Smooth muscle cell (in vitro differentiated cells): ENCODE data around the gene NAA60. TPM values are rescaled to one million over a fixed set of nuclear protein-coding genes. Genes with fewer than 3 reads are reported as not detected.

Source experiments
- DNase-seq: peaks from one replicate; lab custom pipeline; 2025; ENCODE audit not compliant: unreplicated experiment; lab: John Stamatoyannopoulos, UW
- H2AFZ ChIP-seq: fragments of 200-600 bp; sonication (generic); 2 replicates; pipeline ENCODE4 v1.6.0; 2016; ENCODE audit warnings: antibody characterized with exemption, low read depth, mild to moderate bottlenecking
- H3F3A ChIP-seq: fragments of 200-600 bp; sonication (generic); 2 replicates; pipeline ENCODE4 v1.6.0; 2017; ENCODE audit warnings: antibody characterized with exemption, low read depth
- H3K27ac ChIP-seq: fragments of 200-600 bp; sonication (generic); 2 replicates; pipeline ENCODE4 v1.5.1; 2016; ENCODE audit warnings: low read depth, mild to moderate bottlenecking
- H3K27me3 ChIP-seq: fragments of 200-600 bp; sonication (generic); 2 replicates; pipeline ENCODE4 v1.6.1; 2016; ENCODE audit warnings: low read depth, mild to moderate bottlenecking
- H3K36me3 ChIP-seq: fragments of 200-600 bp; sonication (generic); 2 replicates; pipeline ENCODE4 v1.5.1; 2016; ENCODE audit warnings: low read depth
- H3K4me1 ChIP-seq: fragments of 200-600 bp; sonication (generic); 2 replicates; pipeline ENCODE4 v1.5.1; 2016; ENCODE audit warnings: low read depth
- H3K4me2 ChIP-seq: fragments of 200-600 bp; sonication (generic); 2 replicates; pipeline ENCODE4 v1.6.0; 2016; ENCODE audit warnings: mild to moderate bottlenecking
- H3K4me3 ChIP-seq: fragments of 200-600 bp; sonication (generic); 2 replicates; pipeline ENCODE4 v1.5.1; 2016; ENCODE audit warnings: mild to moderate bottlenecking
- H3K79me2 ChIP-seq: fragments of 200-600 bp; sonication (generic); 2 replicates; pipeline ENCODE4 v1.6.0; 2016; ENCODE audit warnings: low read depth, mild to moderate bottlenecking
- H3K9ac ChIP-seq: fragments of 200-600 bp; sonication (generic); 2 replicates; pipeline ENCODE4 v1.6.0; 2016; ENCODE audit warnings: low read depth
- H3K9me3 ChIP-seq: fragments of 200-600 bp; sonication (generic); replicated peaks from 2 replicates; pipeline ENCODE4 v1.5.1; 2016; ENCODE audit warnings: low read depth
- H4K20me1 ChIP-seq: fragments of 200-600 bp; sonication (generic); 2 replicates; pipeline ENCODE4 v1.6.0; 2016; ENCODE audit warnings: low read depth
- WGBS: methylation state at CpG from one replicate; pipeline ENCODE4 v1.1.7; 2016; ENCODE audit warnings: low lambda C conversion rate; 5-methylcytosine and 5-hydroxymethylcytosine counted together
- polyA plus RNA-seq: library from polyadenylated mRNA; unstranded; fragments of >200 nt; fragmentation: Nextera tagmentation; extraction: Ambion mirVana; gene quantifications from 2 replicates; pipeline ENCODE4 v1.2.1, GENCODE V29; 2016
- total RNA-seq: library from RNA; depleted of rRNA; stranded (reverse); fragments of >200 nt; gene quantifications from 2 replicates; pipeline ENCODE4 v1.2.3, GENCODE V29; 2014
- TF ChIP-seq, protein P1 (sequence below): fragments of 200-600 bp; sonication (generic); IDR thresholded peaks from 2 replicates; pipeline ENCODE4 v1.5.1; 2017; ENCODE audit warnings: borderline replicate concordance, mild to moderate bottlenecking, antibody characterized with exemption; ENCODE audit not compliant: insufficient read depth, poor library complexity, severe bottlenecking

Gene NAA60
- total and polyA plus RNA-seq, 2 experiments from 2014 or later = 42.6 to 54.1 TPM

DNA sequence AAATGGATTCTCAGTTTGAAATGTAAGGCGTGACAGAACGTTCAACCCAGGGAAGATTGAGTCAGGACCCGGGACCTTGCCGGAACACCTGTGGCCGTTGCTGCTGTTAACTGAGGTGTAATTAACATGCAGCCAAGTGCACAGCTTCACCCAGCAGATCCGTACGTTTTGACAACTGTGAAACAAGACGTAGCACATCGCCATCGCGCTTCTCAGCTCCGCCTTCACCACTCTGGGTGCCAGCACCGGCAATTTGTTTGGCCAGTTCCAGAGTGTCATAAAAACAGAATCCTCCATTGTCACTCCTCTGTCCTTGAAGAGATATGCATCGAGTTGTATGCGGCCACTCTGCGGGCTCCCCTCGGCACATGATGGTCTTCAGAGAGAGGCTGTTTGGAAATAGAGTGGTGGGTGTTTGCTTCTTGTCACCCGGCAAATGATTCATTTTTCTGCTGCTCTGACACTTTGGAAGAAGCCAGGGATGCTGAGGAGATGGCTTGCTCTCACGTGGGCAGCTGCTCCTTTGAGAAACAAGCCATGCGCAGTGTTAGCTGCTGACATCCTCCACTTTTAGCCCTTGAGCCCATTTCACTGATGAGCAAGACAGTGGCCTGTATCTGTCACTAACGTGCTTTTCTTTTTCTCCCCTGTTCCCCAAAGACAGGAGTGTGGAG lies 22.6 kb downstream of the NAA60 start:
- H3K36me3 ChIP-seq = no peaks in the 10 kb centered on the region
- TF ChIP-seq, protein P1, sequence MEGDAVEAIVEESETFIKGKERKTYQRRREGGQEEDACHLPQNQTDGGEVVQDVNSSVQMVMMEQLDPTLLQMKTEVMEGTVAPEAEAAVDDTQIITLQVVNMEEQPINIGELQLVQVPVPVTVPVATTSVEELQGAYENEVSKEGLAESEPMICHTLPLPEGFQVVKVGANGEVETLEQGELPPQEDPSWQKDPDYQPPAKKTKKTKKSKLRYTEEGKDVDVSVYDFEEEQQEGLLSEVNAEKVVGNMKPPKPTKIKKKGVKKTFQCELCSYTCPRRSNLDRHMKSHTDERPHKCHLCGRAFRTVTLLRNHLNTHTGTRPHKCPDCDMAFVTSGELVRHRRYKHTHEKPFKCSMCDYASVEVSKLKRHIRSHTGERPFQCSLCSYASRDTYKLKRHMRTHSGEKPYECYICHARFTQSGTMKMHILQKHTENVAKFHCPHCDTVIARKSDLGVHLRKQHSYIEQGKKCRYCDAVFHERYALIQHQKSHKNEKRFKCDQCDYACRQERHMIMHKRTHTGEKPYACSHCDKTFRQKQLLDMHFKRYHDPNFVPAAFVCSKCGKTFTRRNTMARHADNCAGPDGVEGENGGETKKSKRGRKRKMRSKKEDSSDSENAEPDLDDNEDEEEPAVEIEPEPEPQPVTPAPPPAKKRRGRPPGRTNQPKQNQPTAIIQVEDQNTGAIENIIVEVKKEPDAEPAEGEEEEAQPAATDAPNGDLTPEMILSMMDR = no peak
- peaks cover 100% of the 10 kb centered on the region for H4K20me1 ChIP-seq

DNA sequence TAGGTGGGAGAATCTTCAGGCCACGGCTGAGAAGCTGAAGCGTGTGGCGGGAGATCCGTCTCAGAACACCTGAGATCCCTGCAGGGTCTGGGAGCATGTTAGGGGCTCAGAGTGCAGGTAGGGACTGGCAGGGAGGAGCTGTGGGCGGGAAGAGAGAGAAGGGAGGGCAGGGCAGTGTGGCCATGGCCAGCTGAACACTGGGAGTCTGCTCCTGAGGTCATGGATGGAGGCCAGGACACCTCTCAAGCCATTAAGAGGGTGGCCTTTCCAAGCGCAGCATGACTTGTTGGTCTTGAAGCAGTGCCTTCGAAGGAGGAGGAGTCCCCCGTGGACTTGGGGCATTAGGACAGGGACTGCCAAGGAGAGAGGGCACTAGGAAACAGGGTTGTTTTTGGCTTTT lies 23.7 kb downstream of the NAA60 start:
- Histone ChIP-seq H3K27me3 (no peaks in the 10 kb centered on the region), H3K9me3 (no peaks in the 10 kb centered on the region), H3K79me2 (peaks cover 99% of the 10 kb centered on the region), H4K20me1 (peaks cover 100% of the 10 kb centered on the region), H3K4me2 (no peak overlapping the region), H3K4me3 (no peak overlapping the region), H3K4me1 (no peaks in the 10 kb centered on the region), H3K9ac (no peak overlapping the region), H3F3A (no peaks in the 10 kb centered on the region), H2AFZ (no peak overlapping the region), H3K36me3 (no peaks in the 10 kb centered on the region), H3K27ac (no peak overlapping the region)
- TF ChIP-seq, protein P1 = no peak
- DNase-seq = no peak
- WGBS = 98% methylated on average over 8 of the region's 8 CpGs

More for the DNA sequence above, 22.6 kb downstream of the NAA60 start:
- Histone ChIP-seq H3K79me2 (peaks cover 99% of the 10 kb centered on the region), H2AFZ (no peak overlapping the region), H3K27ac (no peak overlapping the region), H3K4me3 (no peak overlapping the region), H3K9me3 (no peaks in the 10 kb centered on the region), H3K4me1 (peaks cover 5% of the 10 kb centered on the region), H3K9ac (no peak overlapping the region), H3K27me3 (no peaks in the 10 kb centered on the region), H3K4me2 (no peak overlapping the region), H3F3A (no peaks in the 10 kb centered on the region)
- 95% methylated on average over 21 of the region's 21 CpGs for WGBS
- DNase-seq = no peak

DNA sequence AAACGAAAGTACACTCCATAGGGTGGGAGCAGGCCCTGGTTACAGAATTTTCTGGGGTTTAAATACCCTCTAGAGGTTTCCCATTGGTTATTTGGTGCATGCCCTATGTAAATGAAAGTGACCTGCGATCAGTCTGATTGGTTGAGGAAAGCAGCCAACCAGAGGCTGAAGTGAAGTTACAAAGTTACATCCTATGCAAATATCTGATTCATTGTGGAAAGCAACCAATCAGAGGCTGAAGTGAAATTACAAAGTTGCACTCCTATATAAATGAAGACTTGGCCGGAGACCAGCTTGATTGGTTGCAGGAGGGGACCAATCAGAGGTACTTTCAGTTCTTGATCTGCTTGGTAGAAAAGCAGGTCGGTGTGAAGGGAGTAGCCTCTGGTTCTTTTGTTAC lies 24.4 kb downstream of the NAA60 start:
- WGBS = 90% methylated on average over 4 of the region's 4 CpGs
- TF ChIP-seq, protein P1 = no peak
- Histone ChIP-seq H3K79me2 (peaks cover 99% of the 10 kb centered on the region), H3K9ac (no peak overlapping the region), H3K27ac (no peak overlapping the region), H2AFZ (no peak overlapping the region), H4K20me1 (peaks cover 100% of the 10 kb centered on the region), H3K4me1 (no peaks in the 10 kb centered on the region), H3K4me3 (no peak overlapping the region), H3K9me3 (no peaks in the 10 kb centered on the region), H3K4me2 (no peak overlapping the region), H3K36me3 (no peaks in the 10 kb centered on the region), H3F3A (no peaks in the 10 kb centered on the region), H3K27me3 (no peaks in the 10 kb centered on the region)
- DNase-seq = no peak

DNA sequence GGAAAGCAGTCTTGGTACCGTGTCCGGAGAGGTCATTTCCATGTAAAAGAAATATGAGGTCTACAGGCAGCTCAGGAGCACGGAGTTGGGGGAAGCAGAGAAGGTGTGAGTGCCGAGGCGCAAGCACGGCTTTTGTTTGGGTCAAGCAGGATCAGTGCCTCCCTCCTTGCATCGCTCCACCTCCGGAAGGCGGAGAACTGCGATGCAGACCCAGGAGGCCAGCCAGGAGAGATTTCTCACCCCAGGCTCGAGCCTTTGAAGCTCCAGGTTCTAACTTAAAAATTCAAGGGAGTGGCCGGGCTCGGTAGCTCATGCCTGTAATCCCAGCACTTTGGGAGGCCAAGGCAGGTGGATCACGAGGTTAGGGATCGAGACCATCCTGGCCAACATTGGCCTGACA lies 25.0 kb downstream of the NAA60 start:
- Histone ChIP-seq H4K20me1 (peaks cover 100% of the 10 kb centered on the region), H3K79me2 (peaks cover 99% of the 10 kb centered on the region)

More for the DNA sequence above, 25.0 kb downstream of the NAA60 start:
- TF ChIP-seq, protein P1 = no peak
- no peaks in the 10 kb centered on the region for H3F3A ChIP-seq
- no peak overlapping the region for H3K4me3 ChIP-seq
- H3K27me3 ChIP-seq = no peaks in the 10 kb centered on the region
- H3K27ac ChIP-seq = no peak overlapping the region
- no peak for DNase-seq
- no peak overlapping the region for H2AFZ ChIP-seq
- no peaks in the 10 kb centered on the region for H3K36me3 ChIP-seq
- H3K4me1 ChIP-seq = no peaks in the 10 kb centered on the region
- no peak overlapping the region for H3K9ac ChIP-seq
- WGBS = 73% methylated on average over 15 of the region's 15 CpGs
- H3K4me2 ChIP-seq = no peak overlapping the region
- H3K9me3 ChIP-seq = no peaks in the 10 kb centered on the region
